ENCODE data around the gene MOB1A. TPM values are rescaled to one million over a fixed set of nuclear protein-coding genes. Genes with fewer than 3 reads are reported as not detected.
"Not testable (repeated sequence)": the region's sequence is repeated elsewhere in the genome, so short reads cannot be mapped to it uniquely, and the experiment has no call there.

Gene MOB1A
- total RNA-seq, 6 donors from 2014 or later, result 23.1 to 143 (median 94.5) TPM

DNA sequence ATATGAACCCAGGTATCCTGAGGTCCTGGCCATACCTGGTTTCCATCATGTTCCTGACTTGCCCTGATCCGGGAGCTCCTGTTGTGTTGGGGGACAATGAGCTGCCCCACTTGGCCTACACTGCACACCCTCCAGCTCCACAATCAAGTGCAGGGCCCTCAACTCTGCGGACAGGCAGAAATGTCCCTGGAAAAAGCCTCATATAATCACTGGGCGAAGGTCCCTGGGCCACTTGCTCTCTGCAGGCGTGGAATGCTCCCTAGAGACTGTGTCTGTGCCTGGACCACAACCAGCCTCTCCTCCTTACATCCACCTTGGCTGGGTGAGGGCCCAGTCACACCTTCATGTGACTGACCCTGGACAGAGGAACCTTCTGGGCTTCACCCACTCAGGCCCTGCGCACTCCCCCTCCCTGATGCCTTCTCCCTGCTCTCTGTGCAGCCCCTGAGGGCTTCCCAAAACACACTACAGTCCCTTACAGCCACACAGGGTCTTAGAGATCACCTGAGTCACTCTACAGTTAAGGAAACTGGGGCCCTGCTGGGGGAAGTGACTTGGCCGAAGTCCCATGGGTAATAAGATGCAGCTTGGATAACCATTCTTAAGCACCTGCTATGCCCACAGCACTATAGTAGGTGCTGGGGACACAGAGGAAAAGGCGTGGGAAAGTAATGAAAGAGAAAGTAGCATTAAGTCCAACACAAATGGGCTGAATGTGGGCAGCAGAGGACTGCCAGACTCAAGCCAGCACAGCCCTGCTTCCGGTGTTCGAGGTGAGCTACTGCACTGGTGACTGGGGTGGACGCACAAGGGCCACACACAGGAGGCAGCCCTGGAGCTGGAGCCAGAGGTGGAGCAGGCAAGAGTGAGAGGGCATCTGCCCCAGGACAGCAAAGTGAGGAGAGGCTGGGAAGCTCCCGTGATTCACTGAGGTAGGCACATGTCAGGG is 40.8 kb downstream of the MOB1A start:
- ATAC-seq (ENCODE audit: low FRiP score in 2 of 2) (no peak), DNase-seq (peak in 1 of 2 donors; percentile 27)
- TF ChIP-seq, protein P1, sequence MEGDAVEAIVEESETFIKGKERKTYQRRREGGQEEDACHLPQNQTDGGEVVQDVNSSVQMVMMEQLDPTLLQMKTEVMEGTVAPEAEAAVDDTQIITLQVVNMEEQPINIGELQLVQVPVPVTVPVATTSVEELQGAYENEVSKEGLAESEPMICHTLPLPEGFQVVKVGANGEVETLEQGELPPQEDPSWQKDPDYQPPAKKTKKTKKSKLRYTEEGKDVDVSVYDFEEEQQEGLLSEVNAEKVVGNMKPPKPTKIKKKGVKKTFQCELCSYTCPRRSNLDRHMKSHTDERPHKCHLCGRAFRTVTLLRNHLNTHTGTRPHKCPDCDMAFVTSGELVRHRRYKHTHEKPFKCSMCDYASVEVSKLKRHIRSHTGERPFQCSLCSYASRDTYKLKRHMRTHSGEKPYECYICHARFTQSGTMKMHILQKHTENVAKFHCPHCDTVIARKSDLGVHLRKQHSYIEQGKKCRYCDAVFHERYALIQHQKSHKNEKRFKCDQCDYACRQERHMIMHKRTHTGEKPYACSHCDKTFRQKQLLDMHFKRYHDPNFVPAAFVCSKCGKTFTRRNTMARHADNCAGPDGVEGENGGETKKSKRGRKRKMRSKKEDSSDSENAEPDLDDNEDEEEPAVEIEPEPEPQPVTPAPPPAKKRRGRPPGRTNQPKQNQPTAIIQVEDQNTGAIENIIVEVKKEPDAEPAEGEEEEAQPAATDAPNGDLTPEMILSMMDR (IDR thresholded peaks at IDR 0.05), result no peak
- TF ChIP-seq POLR2AphosphoS5 (IDR thresholded peaks at IDR 0.05) (no peak), POLR2A (IDR thresholded peaks at IDR 0.05) (no peak), EP300 (IDR thresholded peaks at IDR 0.05) (no peak)
- Histone ChIP-seq H3K27ac (no peak overlapping the region), H3K4me1 (no peaks in the 10 kb centered on the region), H3K27me3 (no peaks in the 10 kb centered on the region), H3K36me3 (peaks cover 0 to 20% (median 7%) of the 10 kb centered on the region in 4 donors), H3K9me3 (no peaks in the 10 kb centered on the region), H3K4me3 (no peak overlapping the region)
- 93 to 97% methylated on average over 8 to 11 of the region's 11 CpGs for WGBS, 2 donors

DNA sequence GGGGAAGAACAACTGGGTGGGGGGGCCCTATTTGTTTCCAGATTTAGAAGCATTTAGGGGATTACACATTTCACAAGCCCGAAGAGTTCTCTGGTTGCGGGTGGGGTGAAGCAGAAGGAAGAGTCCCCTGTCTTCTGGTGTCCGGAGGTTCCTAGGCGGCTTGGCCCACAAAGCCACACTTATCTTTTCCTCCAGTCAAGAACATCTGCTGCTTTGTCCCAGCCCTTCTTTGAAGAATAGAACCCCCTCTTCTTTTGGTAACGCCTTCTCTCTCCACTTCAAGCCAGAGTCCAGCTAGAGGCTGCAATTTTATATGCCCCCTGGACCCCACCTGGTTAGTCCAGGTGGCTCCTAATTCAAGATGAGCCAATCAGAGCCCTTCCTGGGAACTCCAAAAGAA is 46.8 kb downstream of the MOB1A start:
- H3K27ac ChIP-seq, result no peak overlapping the region
- H3K36me3 ChIP-seq, result peaks cover 0 to 12% (median 4%) of the 10 kb centered on the region in 4 donors
- peaks cover 0 to 6% (median 0%) of the 10 kb centered on the region in 4 donors for H3K27me3 ChIP-seq
- H3K4me1 ChIP-seq, result no peaks in the 10 kb centered on the region
- H3K4me3 ChIP-seq, result no peak overlapping the region
- no peak for TF ChIP-seq POLR2A (IDR thresholded peaks at IDR 0.05)
- no peak for TF ChIP-seq POLR2AphosphoS5 (IDR thresholded peaks at IDR 0.05)
- TF ChIP-seq, protein P1 (IDR thresholded peaks at IDR 0.05), result no peak
- no peak for TF ChIP-seq EP300 (IDR thresholded peaks at IDR 0.05)
- 83% methylated on average over 5 of the region's 5 CpGs for WGBS, 2 donors
- H3K9me3 ChIP-seq, result no peaks in the 10 kb centered on the region
- ATAC-seq (ENCODE audit: low FRiP score in 2 of 2) (no peak), DNase-seq (no peak)

DNA sequence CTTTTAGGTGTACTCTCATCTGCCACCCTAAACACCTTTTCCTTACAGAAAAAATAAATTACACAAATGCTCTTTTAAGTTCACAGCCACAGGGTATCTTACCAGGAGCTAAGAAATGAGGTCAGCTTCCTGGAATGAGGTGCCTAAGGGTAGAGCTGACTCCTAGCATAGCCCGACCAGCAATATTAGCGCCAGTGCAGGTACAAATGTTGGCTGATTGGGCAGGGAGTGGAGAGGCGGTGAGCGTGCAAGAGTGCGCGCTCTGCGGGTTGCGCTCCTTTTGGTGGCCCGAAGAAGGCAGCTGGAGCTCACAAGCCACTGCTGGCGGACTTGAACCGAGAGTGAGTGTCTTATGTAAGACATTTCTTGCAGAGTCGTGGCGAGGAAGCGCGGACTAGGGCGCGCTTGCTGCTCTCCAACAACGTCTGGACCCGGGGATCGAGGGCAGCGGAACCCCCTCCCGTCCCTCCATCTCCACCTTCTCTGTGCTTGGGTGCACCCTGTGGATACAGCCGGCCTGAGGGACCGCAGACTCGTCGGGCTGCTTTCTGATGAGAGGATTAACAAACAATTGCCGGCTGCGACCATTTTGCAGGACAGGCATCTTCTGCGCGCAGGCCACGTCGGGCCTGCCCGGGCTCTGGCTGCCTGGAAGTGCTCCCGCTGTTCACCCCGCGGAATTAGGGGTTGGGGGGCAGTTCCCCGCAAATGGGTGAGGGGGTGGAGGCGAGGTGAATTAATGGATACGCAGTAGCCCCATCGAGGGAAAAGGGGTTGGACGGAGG is 48.3 kb downstream of the MOB1A start:
- ATAC-seq (ENCODE audit: low FRiP score in 2 of 2) (no peak), DNase-seq (peak in 1 of 2 donors; percentile 59)
- TF ChIP-seq, protein P1 (IDR thresholded peaks at IDR 0.05), result no peak
- TF ChIP-seq POLR2AphosphoS5 (IDR thresholded peaks at IDR 0.05) (no peak), EP300 (IDR thresholded peaks at IDR 0.05) (no peak), POLR2A (IDR thresholded peaks at IDR 0.05) (no peak)
- Histone ChIP-seq H3K27ac (no peak overlapping the region), H3K27me3 (peaks cover 0 to 6% (median 0%) of the 10 kb centered on the region in 4 donors), H3K4me3 (no peak overlapping the region), H3K36me3 (peaks cover 0 to 12% (median 4%) of the 10 kb centered on the region in 4 donors), H3K9me3 (no peaks in the 10 kb centered on the region), H3K4me1 (no peaks in the 10 kb centered on the region)
- WGBS, 2 donors, result 51 to 64% methylated on average over 31 to 41 of the region's 41 CpGs

DNA sequence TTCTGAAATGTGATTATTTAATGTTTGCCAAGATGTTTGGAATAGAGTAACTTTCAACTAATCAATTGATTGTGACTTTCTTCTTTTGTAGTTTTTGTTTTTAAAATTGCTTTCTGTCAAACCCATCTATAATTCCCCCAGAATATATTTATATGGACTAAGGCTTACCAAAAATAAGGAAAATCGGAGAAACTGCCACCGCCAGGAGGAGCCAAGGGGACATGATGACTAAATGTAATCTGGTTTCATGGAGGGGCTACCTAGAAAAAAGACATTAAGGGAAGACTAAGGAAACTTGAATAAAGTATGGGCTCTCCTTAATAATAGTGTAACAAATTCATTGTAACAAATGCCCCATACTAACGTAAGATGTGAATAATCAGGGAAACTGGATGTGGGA is 50.5 kb downstream of the MOB1A start:
- WGBS, 2 donors, result 87 to 96% methylated on average over 3 of the region's 3 CpGs
- no peaks in the 10 kb centered on the region for H3K4me1 ChIP-seq
- H3K36me3 ChIP-seq, result no peaks in the 10 kb centered on the region
- no peak for TF ChIP-seq EP300 (IDR thresholded peaks at IDR 0.05)
- no peak for TF ChIP-seq POLR2AphosphoS5 (IDR thresholded peaks at IDR 0.05)
- TF ChIP-seq POLR2A (IDR thresholded peaks at IDR 0.05), result no peak
- TF ChIP-seq, protein P1 (IDR thresholded peaks at IDR 0.05), result no peak
- DNase-seq (no peak), ATAC-seq (ENCODE audit: low FRiP score in 2 of 2) (no peak)
- no peak overlapping the region for H3K4me3 ChIP-seq
- peaks cover 0 to 6% (median 0%) of the 10 kb centered on the region in 4 donors for H3K27me3 ChIP-seq
- H3K9me3 ChIP-seq, result peaks cover 0 to 4% (median 0%) of the 10 kb centered on the region in 4 donors
- H3K27ac ChIP-seq, result no peak overlapping the region

DNA sequence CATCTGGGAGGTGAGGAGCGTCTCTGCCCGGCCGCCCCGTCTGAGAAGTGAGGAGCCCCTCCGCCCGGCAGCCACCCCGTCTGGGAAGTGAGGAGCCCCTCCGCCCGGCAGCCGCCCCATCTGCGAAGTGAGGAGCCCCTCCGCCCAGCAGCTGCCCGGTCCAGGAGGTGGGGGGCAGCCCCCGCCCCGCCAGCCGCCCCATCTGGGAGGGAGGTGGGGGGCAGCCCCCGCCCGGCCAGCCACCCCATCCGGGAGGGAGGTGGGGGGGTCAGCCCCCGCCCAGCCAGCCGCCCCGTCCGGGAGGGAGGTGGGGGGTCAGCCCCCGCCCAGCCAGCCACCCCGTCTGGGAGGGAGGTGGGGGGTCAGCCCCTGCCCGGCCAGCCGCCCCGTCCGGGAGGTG is 54.7 kb downstream of the MOB1A start:
- H3K4me3 ChIP-seq; H3K27ac ChIP-seq; H3K4me1 ChIP-seq; H3K36me3 ChIP-seq; H3K9me3 ChIP-seq; H3K27me3 ChIP-seq; ATAC-seq (ENCODE audit: low FRiP score in 2 of 2): not testable (repeated sequence)
- peak in 1 of 2 donors; percentile 76 for DNase-seq
- 100% methylated on average over 7 of the region's 29 CpGs; no CpG with 5 or more reads in 1 of the 2 donors for WGBS, 2 donors

DNA sequence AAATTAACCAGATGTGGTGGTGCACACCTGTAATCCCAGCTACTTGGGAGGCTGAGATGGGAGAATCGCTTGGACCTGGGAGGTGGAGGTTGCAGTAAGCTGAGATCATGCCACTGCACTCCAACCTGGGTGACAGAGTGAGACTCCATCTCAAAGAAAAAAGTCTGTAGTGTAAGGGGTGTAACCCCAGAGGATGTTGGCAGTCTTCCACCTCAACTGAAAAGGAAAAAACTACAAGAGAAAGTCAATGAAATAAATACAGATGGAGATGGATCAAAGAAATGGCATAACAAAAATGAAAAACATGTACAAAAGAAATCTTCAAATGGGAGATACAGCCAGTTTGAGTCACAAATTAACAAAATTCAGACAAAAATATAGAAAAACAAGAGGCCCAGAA is 56.8 kb downstream of the MOB1A start:
- DNase-seq, result not testable (repeated sequence)
- 91 to 100% methylated on average over 1 of the region's 1 CpG for WGBS, 2 donors

More for the DNA sequence above, 56.8 kb downstream of the MOB1A start:
- H3K27ac ChIP-seq; ATAC-seq (ENCODE audit: low FRiP score in 2 of 2); H3K9me3 ChIP-seq; H3K4me3 ChIP-seq; H3K4me1 ChIP-seq; H3K27me3 ChIP-seq; H3K36me3 ChIP-seq: not testable (repeated sequence)

All from upper lobe of left lung (tissue), 6 donors.